ENCODE measurements around the gene APAF1. TPM values are rescaled to one million over a fixed set of nuclear protein-coding genes. Genes with fewer than 3 reads are reported as not detected.

The APAF1 gene
- total and polyA plus RNA-seq, 2 donors (not counting 1 experiment from before 2014, with no cell fraction given): 9.1 to 36.9 TPM

DNA sequence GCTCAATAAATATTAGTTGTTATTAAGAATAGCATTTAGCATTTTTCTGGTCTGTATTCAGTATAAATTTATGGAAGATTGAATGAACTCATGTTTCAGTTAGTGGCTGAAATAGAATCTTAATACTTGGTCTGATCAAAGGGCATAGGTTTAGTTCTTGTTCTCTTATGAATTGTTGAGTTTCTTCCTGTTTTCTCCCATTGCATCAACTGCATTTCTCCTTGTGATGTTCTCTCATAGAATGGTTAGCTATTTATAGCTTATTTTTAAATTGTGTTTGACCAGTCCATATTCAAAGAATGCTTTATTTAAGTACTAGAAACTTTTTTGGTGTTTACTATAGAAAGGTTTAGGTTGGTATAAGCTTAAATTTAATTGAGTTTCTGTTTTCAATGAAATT, 29.8 kb downstream of the APAF1 start:
- intact Hi-C loops (cut with micrococcal nuclease): no loop called here
- ChIA-PET POLR2A (no interaction called here), CTCF (interaction anchor here (0.6 to 1.0 kb wide), 3 partner anchors 23 to 124 kb away, joined by 3 to 4 read pairs (median 3); no protein-coding TSS in a partner anchor)
- no peaks in the 10 kb centered on the region for H3K4me1 Mint-ChIP-seq
- no peak overlapping the region for H3K27ac Mint-ChIP-seq
- H3K27me3 ChIP-seq (replicated peaks in 1 of 4; ENCODE audit: control extremely low read depth in 1 of 4, control insufficient read depth in 3 of 4, insufficient read depth in 4 of 4, low read length in 3 of 4): no peaks in the 10 kb centered on the region
- no peak overlapping the region for H3K4me2 ChIP-seq (replicated peaks; ENCODE audit: low read depth, low read length, poor library complexity, severe bottlenecking)
- H3K27me3 Mint-ChIP-seq: no peaks in the 10 kb centered on the region
- no peak overlapping the region for H3K4me3 ChIP-seq (ENCODE audit: control extremely low read depth in 1 of 5, extremely low read depth in 1 of 5, insufficient read depth in 1 of 5, low read depth in 2 of 5, low read length in 4 of 5)
- H3K27ac ChIP-seq (ENCODE audit: low read length in 2 of 2): no peak overlapping the region
- no peaks in the 10 kb centered on the region for H3K79me2 ChIP-seq (ENCODE audit: control insufficient read depth, insufficient read depth, low read length)
- no peak overlapping the region for H3K9ac ChIP-seq (ENCODE audit: low read length)
- peaks cover 16 to 38% of the 10 kb centered on the region in 2 experiments for H3K36me3 ChIP-seq (replicated peaks in 1 of 2; ENCODE audit: control extremely low read depth in 1 of 2, control insufficient read depth in 1 of 2, extremely low read depth in 1 of 2, insufficient read depth in 2 of 2, low read length in 1 of 2)
- no peak overlapping the region for H2AFZ ChIP-seq (ENCODE audit: insufficient read depth, low read depth, low read length, poor library complexity, severe bottlenecking)
- H3K9me3 Mint-ChIP-seq (ENCODE audit: insufficient read depth): no peaks in the 10 kb centered on the region
- H3K4me3 Mint-ChIP-seq: no peak overlapping the region
- H3K4me1 ChIP-seq (ENCODE audit: control insufficient read depth in 2 of 2, insufficient read depth in 2 of 2, low read length in 2 of 2): no peaks in the 10 kb centered on the region
- H3K9me3 ChIP-seq (ENCODE audit: control extremely low read depth in 1 of 3, control insufficient read depth in 2 of 3, insufficient read depth in 1 of 3, low read length in 2 of 3): no peaks in the 10 kb centered on the region
- no peak for TF ChIP-seq EZH2 (IDR thresholded peaks at IDR 0.05; ENCODE audit: borderline replicate concordance, insufficient read depth, low read depth, low read length, poor library complexity, severe bottlenecking)
- no peak for TF ChIP-seq CTCF (IDR thresholded peaks at IDR 0.05)
- DNase-seq: no peak
- no peak for ATAC-seq (ENCODE audit: low read depth)
- H4K20me1 ChIP-seq (ENCODE audit: control insufficient read depth, insufficient read depth, low read length, poor library complexity, severe bottlenecking): no peaks in the 10 kb centered on the region

GRCh38 chr12:98678236-98678945, 33.3 kb downstream of the APAF1 start:
- Histone ChIP-seq H3K4me2 (replicated peaks; ENCODE audit: low read depth, low read length, poor library complexity, severe bottlenecking) (no peak overlapping the region), H4K20me1 (ENCODE audit: control insufficient read depth, insufficient read depth, low read length, poor library complexity, severe bottlenecking) (no peaks in the 10 kb centered on the region), H3K4me3 (ENCODE audit: control extremely low read depth in 1 of 5, extremely low read depth in 1 of 5, insufficient read depth in 1 of 5, low read depth in 2 of 5, low read length in 4 of 5) (no peak overlapping the region), H3K4me1 (ENCODE audit: control insufficient read depth in 2 of 2, insufficient read depth in 2 of 2, low read length in 2 of 2) (no peaks in the 10 kb centered on the region), H3K9me3 (ENCODE audit: control extremely low read depth in 1 of 3, control insufficient read depth in 2 of 3, insufficient read depth in 1 of 3, low read length in 2 of 3) (no peaks in the 10 kb centered on the region), H3K9ac (ENCODE audit: low read length) (no peak overlapping the region), H3K36me3 (replicated peaks in 1 of 2; ENCODE audit: control extremely low read depth in 1 of 2, control insufficient read depth in 1 of 2, extremely low read depth in 1 of 2, insufficient read depth in 2 of 2, low read length in 1 of 2) (peaks cover 16 to 50% of the 10 kb centered on the region in 2 experiments), H3K79me2 (ENCODE audit: control insufficient read depth, insufficient read depth, low read length) (no peaks in the 10 kb centered on the region), H3K27ac (ENCODE audit: low read length in 2 of 2) (no peak overlapping the region), H2AFZ (ENCODE audit: insufficient read depth, low read depth, low read length, poor library complexity, severe bottlenecking) (no peak overlapping the region), H3K27me3 (replicated peaks in 1 of 4; ENCODE audit: control extremely low read depth in 1 of 4, control insufficient read depth in 3 of 4, insufficient read depth in 4 of 4, low read length in 3 of 4) (no peaks in the 10 kb centered on the region)
- intact Hi-C loops (cut with micrococcal nuclease): no loop called here
- no peak for DNase-seq
- Mint-ChIP-seq H3K4me1 (no peaks in the 10 kb centered on the region), H3K27me3 (no peaks in the 10 kb centered on the region), H3K9me3 (ENCODE audit: insufficient read depth) (no peaks in the 10 kb centered on the region), H3K27ac (no peak overlapping the region), H3K4me3 (no peak overlapping the region)
- CTCF ChIA-PET: interaction anchor here (0.5 to 0.8 kb wide), 2 partner anchors 24 to 47 kb away, joined by 3 to 4 read pairs; no protein-coding TSS in a partner anchor
- WGBS (ENCODE audit: insufficient coverage): over 99% methylated on average over 15 of the region's 15 CpGs
- ATAC-seq (ENCODE audit: low read depth): no peak
- TF ChIP-seq CTCF (IDR thresholded peaks at IDR 0.05): no peak
- TF ChIP-seq EZH2 (IDR thresholded peaks at IDR 0.05; ENCODE audit: borderline replicate concordance, insufficient read depth, low read depth, low read length, poor library complexity, severe bottlenecking): no peak
- POLR2A ChIA-PET: no interaction called here
